ACHN (cell line): ENCODE measurements around the gene SNX1.
"Not testable (repeated sequence)": the region's sequence is repeated elsewhere in the genome, so short reads cannot be mapped to it uniquely, and the experiment has no call there.

ENCODE experiments used
- DNase-seq: peaks from one replicate; pipeline ENCODE4 v3.0.0-alpha.2; 2015
- in situ Hi-C: cut with HindIII; loops from 2 replicates; pipeline ENCODE4 v1.10.0; 2017; ENCODE audit warnings: low sequenced_read_pairs, low pct_ligation_motif_present, low pct_unique_long_range_greater_than_20kb

Gene SNX1

GRCh38 chr15:64070965-64071851, 24.6 kb upstream of the SNX1 start:
- in situ Hi-C loops, result no loop called here
- DNase-seq, result peak; percentile 71

- DNase-seq, result peak; percentile 11
- in situ Hi-C loops, result no loop called here
These were observed 23.6 kb upstream of the SNX1 start for GRCh38 chr15:64071931-64072765.

DNA sequence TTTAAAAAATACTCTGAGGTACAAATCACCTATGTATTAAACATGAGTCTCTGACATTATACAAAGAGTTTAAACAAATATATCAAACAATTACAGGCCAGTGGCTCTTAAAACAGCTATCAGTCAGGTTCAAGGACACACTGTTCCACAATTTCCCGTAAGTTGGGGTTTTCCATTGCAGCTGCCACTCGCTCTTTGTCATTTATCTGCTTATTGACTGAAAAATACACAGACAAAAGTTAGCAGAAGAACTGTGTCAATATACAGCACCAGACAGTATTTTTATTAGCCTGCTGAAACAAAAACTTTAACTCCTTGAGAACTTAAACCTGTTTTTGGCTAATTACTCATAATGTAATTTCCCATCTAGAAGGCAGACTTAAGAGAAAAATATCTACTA, 23.0 kb upstream of the SNX1 start:
- in situ Hi-C loops, result no loop called here
- DNase-seq, result no peak

DNA sequence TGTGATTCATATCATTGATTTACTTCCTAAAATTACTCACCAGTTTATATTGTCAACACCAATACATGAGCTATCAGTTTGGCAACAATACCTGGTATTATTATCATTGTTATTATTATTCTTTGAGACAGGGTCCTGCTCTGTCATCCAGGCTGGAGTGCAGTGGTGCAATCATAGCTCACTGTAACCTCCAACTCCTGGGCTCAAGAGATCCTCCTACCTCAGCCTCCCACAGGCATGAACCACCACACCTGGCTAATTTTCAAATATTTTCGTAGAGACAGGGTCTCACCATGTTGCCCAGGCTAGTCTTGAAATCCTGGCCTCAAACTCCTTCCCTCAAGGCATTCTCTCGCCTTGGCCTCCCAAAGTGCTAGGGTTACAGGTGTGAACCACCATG, 22.3 kb upstream of the SNX1 start:
- DNase-seq, in situ Hi-C loops: not testable (repeated sequence)

- DNase-seq, result no peak
- in situ Hi-C loops, result no loop called here
These were observed 13.0 kb upstream of the SNX1 start for GRCh38 chr15:64082757-64083156.

- DNase-seq, result no peak
- in situ Hi-C loops, result no loop called here
These were observed 6.1 kb upstream of the SNX1 start for GRCh38 chr15:64089543-64090280.

- in situ Hi-C loops, result no loop called here
- DNase-seq, result no peak
These were observed 5.3 kb upstream of the SNX1 start for GRCh38 chr15:64090527-64090926.

GRCh38 chr15:64092075-64092820, 3.5 kb upstream of the SNX1 start:
- no peak for DNase-seq
- in situ Hi-C loops, result no loop called here

DNA sequence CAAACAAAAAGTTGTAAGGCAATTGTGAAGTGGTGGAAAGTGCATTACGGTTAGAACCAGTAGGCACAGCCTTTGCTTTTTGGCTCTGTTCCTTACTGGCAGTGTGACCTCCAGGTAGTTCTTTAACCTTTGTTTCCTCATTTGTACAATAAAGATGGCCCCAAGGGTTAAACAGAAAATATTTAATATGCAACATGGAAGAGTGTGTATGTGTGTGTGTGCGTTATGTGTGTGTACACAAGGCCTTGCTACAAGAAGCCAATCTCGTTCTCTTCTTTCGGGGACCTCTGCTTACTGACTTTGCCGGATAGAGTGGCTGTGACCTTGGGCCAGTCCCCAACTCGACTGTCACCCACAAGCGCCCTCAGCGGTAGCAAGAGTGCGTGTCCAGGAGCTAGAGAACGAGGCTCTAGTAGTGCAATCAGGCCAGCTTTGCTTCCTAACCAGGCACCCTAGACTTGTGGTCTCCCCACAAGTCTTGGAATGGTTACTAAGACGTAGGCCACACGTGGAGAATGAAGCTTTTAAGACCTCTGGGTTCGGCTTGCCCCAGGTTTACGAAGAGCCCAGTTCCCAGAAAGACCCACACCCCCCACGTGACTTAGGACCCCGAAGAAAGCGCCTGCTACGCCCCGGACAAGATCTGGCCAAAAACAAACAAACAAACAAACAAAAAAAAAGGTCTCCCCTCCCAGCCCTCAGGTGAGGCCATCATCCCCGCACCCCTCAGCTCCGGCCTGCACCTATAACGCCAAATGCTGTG, 2.7 kb upstream of the SNX1 start:
- in situ Hi-C loops, result no loop called here
- DNase-seq, result peak; percentile 46

DNA sequence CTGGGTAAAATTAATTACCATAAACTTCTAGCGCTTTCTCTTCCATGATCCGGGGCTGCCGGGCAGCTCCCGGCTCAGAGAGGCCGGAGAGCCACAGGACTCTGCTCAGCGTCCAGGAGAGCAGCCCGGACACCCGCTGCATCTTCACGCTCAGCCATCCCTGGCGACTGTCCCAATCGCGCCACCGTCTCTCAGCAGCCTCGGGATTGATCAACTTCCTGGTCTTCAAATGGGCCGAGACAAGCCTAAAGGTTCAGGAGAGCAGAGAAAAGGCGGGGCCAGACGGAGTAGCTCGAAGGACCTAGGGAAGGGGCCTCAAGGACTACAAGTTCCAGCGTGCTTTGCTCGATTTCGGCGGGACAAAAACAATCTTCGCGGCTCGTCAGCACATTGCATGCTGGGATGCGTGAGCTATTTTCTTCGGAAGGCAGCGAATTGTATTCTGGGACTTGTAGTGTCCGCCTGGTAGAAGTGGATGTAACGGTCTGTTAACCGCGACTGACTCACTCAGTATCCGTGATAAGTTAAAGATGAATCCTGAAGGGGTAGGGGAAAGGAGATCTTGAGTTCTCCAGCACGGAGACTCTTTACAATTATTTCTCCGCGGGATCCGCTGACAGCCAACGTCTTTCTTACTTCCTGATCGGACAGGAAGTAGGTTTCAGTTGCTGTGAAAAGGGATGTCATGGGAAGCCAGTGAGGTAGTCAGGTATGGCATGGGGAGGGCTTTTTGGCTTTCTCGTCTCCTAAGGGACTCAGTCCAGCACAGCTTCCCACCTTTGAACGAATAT, 2.0 kb upstream of the SNX1 start, which contains the start of gene CIAO2A:
Gene CIAO2A, minus strand, starts transcription at position 212 of the 791 bp plus-strand sequence. Its CDS starts 70 bp downstream, at position 142.
- in situ Hi-C loops, result no loop called here

DNA sequence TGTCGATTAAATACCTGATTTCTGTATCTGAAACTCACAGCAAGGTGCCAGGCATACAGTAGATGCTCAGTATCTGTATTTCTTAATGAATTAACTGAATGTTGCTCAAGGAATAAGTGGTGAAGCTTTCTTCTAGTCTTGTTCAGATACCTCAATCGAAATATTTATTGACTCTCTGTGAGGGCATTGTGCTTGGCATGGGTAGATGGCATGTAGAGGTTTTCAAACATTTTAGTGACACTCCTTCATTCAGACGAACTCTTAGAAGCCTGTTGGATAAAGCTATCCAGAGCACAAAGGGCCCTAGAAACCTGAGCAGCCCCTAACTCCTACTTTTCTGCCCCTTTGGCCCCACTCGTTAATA, 369 bp upstream of the SNX1 start:
- in situ Hi-C loops, result no loop called here

More for the DNA sequence above, 2.0 kb upstream of the SNX1 start, which contains the start of gene CIAO2A:
- DNase-seq, result peak; percentile 99

GRCh38 chr15:64096668-64097384, 1.0 kb downstream of the SNX1 start:
- in situ Hi-C loops, result no loop called here
- peak; percentile 55 for DNase-seq

More for the DNA sequence above, 369 bp upstream of the SNX1 start:
- DNase-seq, result no peak

GRCh38 chr15:64099379-64099778, 3.6 kb downstream of the SNX1 start:
- in situ Hi-C loops, result no loop called here
- no peak for DNase-seq

GRCh38 chr15:64100958-64101357, 5.2 kb downstream of the SNX1 start:
- in situ Hi-C loops, result no loop called here
- no peak for DNase-seq

- in situ Hi-C loops, result no loop called here
- no peak for DNase-seq
These were observed 6.7 kb downstream of the SNX1 start for GRCh38 chr15:64102497-64102896.

GRCh38 chr15:64105113-64105704, 9.4 kb downstream of the SNX1 start:
- in situ Hi-C loops, result no loop called here
- no peak for DNase-seq
